LNCAP (cell line): ENCODE measurements around the gene GZMM.

ENCODE experiments used
- CTCF ChIP-seq: fragments of 450-650 bp; IDR thresholded peaks from 2 replicates; pipeline ENCODE4 v1.5.1; 2017; ENCODE audit warnings: mild to moderate bottlenecking

Gene GZMM

GRCh38 chr19:593505-593904 is 49.7 kb downstream of the GZMM start:
- TF ChIP-seq CTCF: no peak

- no peak for TF ChIP-seq CTCF
These were observed 50.5 kb downstream of the GZMM start for GRCh38 chr19:594265-594870.

- TF ChIP-seq CTCF: no peak
These were observed 51.7 kb downstream of the GZMM start for GRCh38 chr19:595326-596262.

GRCh38 chr19:596263-596655 is 52.4 kb downstream of the GZMM start:
- no peak for TF ChIP-seq CTCF

GRCh38 chr19:597406-598315 is 53.8 kb downstream of the GZMM start:
- no peak for TF ChIP-seq CTCF
